Fibroblast of lung (primary cell): ENCODE results near the gene MCRIP1. TPM values are rescaled to one million over a fixed set of nuclear protein-coding genes. Genes with fewer than 3 reads are reported as not detected.

Experiments
- DNase-seq, 2 donors: peaks; one replicate each; pipeline versions ENCODE4 v3.0.0 to v3.0.0-alpha.2; 2010; ENCODE audit warnings: low read depth in 2 of 2
- H2AFZ ChIP-seq: 2 replicates; pipeline ENCODE4 v1.5.1; 2012; ENCODE audit warnings: low read length, control low read depth, inconsistent platforms
- H3K27ac ChIP-seq: 2 replicates; pipeline ENCODE4 v1.5.1; 2011; ENCODE audit warnings: low read length, control low read depth; ENCODE audit not compliant: insufficient read depth
- H3K27me3 ChIP-seq: 2 replicates; pipeline ENCODE4 v1.5.1; 2011; ENCODE audit warnings: mild to moderate bottlenecking, low read length; ENCODE audit not compliant: control insufficient read depth, insufficient read depth
- H3K36me3 ChIP-seq: 2 replicates; pipeline ENCODE4 v1.5.1; 2011; ENCODE audit warnings: low read length; ENCODE audit not compliant: control insufficient read depth, insufficient read depth
- H3K4me1 ChIP-seq: 2 replicates; pipeline ENCODE4 v1.5.1; 2011; ENCODE audit warnings: low read length; ENCODE audit not compliant: control insufficient read depth, insufficient read depth; ENCODE audit errors: extremely low read depth
- H3K4me2 ChIP-seq: 2 replicates; pipeline ENCODE4 v1.5.1; 2011; ENCODE audit warnings: low read length, control low read depth; ENCODE audit not compliant: insufficient read depth; ENCODE audit errors: extremely low read depth
- H3K4me3 ChIP-seq, 4 experiments: fragments of 200-600 bp in 1 of 4; sonication (generic) in 1 of 4; replicated peaks in 1 of 4; 2 replicates each; pipeline ENCODE4 v1.5.1; 2011 to 2016; ENCODE audit warnings: low read length in 4 of 4, low read depth in 3 of 4, mild to moderate bottlenecking in 3 of 4, control low read depth in 2 of 4, inconsistent platforms in 1 of 4, mixed read lengths in 1 of 4; ENCODE audit not compliant: insufficient read depth in 1 of 4; ENCODE audit errors: control extremely low read depth in 1 of 4
- H3K79me2 ChIP-seq: 2 replicates; pipeline ENCODE4 v1.5.1; 2012; ENCODE audit warnings: mild to moderate bottlenecking, low read length, inconsistent platforms; ENCODE audit not compliant: control insufficient read depth, insufficient read depth
- H3K9ac ChIP-seq: 2 replicates; pipeline ENCODE4 v1.5.1; 2011; ENCODE audit warnings: mild to moderate bottlenecking, low read length, control low read depth; ENCODE audit not compliant: insufficient read depth
- H3K9me3 ChIP-seq: 2 replicates; pipeline ENCODE4 v1.5.1; 2012; ENCODE audit warnings: low read depth, low read length; ENCODE audit not compliant: control insufficient read depth, insufficient read depth
- H4K20me1 ChIP-seq: 2 replicates; pipeline ENCODE4 v1.5.1; 2011; ENCODE audit warnings: low read length; ENCODE audit not compliant: control insufficient read depth, insufficient read depth; ENCODE audit errors: extremely low read depth
- CTCF ChIP-seq, 2 donors: IDR thresholded peaks in 1 of 2; conservative IDR thresholded peaks in 1 of 2; 1 replicate in 1 of 2; 2 replicates in 1 of 2; pipeline ENCODE4 v1.5.1; 2011 to 2012; ENCODE audit warnings: low read length in 2 of 2, control low read depth in 1 of 2, inconsistent platforms in 1 of 2, low read depth in 1 of 2, mild to moderate bottlenecking in 1 of 2
- EZH2 ChIP-seq: IDR thresholded peaks from 2 replicates; pipeline ENCODE4 v1.5.1; 2012; ENCODE audit warnings: low read length, control low read depth, mild to moderate bottlenecking; ENCODE audit errors: missing control alignments
- polyA plus RNA-seq, 2 donors: library from polyadenylated mRNA; depleted of rRNA in 1 of 2; stranded (reverse) in 1 of 2; unstranded in 1 of 2; fragments of >200 nt; gene quantifications; 2 replicates each; pipeline ENCODE4 v1.2.1, GENCODE V29; 2011 to 2012; ENCODE audit warnings: missing spikeins in 1 of 2
- total RNA-seq: library from RNA; depleted of rRNA; stranded (reverse); fragments of >200 nt; gene quantifications from 2 replicates; pipeline ENCODE4 v1.2.1, GENCODE V29; 2014

Gene MCRIP1
- total and polyA plus RNA-seq, 2 donors (not counting 1 experiment from before 2014, with no cell fraction given), result 37.6 to 108 TPM

GRCh38 chr17:81794509-81794908, 38.6 kb downstream of the MCRIP1 start:
- Histone ChIP-seq H3K9ac (no peak overlapping the region), H3K9me3 (no peaks in the 10 kb centered on the region), H4K20me1 (no peaks in the 10 kb centered on the region), H3K4me1 (no peaks in the 10 kb centered on the region), H3K27me3 (no peaks in the 10 kb centered on the region), H3K4me3 (no peak overlapping the region), H3K79me2 (no peaks in the 10 kb centered on the region), H3K36me3 (no peaks in the 10 kb centered on the region), H2AFZ (no peak overlapping the region), H3K27ac (no peak overlapping the region), H3K4me2 (no peak overlapping the region)
- TF ChIP-seq CTCF (conservative IDR thresholded peaks at IDR 0.05 in 1 of 2, IDR thresholded peaks at IDR 0.05 in 1 of 2; ENCODE audit: low read depth in 1 of 2, low read length in 2 of 2), result no peak
- peak in 1 of 2 donors; percentile 41 for DNase-seq

GRCh38 chr17:81794074-81794476, 39.0 kb downstream of the MCRIP1 start:
- no peak for DNase-seq
- Histone ChIP-seq H4K20me1 (no peaks in the 10 kb centered on the region), H3K4me1 (no peaks in the 10 kb centered on the region), H3K27me3 (no peaks in the 10 kb centered on the region), H3K36me3 (no peaks in the 10 kb centered on the region), H3K79me2 (no peaks in the 10 kb centered on the region), H3K27ac (no peak overlapping the region), H3K4me3 (no peak overlapping the region), H3K9me3 (no peaks in the 10 kb centered on the region), H3K9ac (no peak overlapping the region), H2AFZ (no peak overlapping the region), H3K4me2 (no peak overlapping the region)
- TF ChIP-seq CTCF (conservative IDR thresholded peaks at IDR 0.05 in 1 of 2, IDR thresholded peaks at IDR 0.05 in 1 of 2; ENCODE audit: low read depth in 1 of 2, low read length in 2 of 2) (no peak), EZH2 (no peak)

GRCh38 chr17:81792675-81793615, 40.1 kb downstream of the MCRIP1 start:
- Histone ChIP-seq H3K9ac (no peak overlapping the region), H3K79me2 (no peaks in the 10 kb centered on the region), H3K4me3 (no peak overlapping the region), H3K27me3 (no peaks in the 10 kb centered on the region), H3K4me1 (no peaks in the 10 kb centered on the region), H3K4me2 (no peak overlapping the region), H3K9me3 (no peaks in the 10 kb centered on the region), H4K20me1 (no peaks in the 10 kb centered on the region), H3K27ac (no peak overlapping the region), H3K36me3 (no peaks in the 10 kb centered on the region), H2AFZ (no peak overlapping the region)
- no peak for TF ChIP-seq CTCF (conservative IDR thresholded peaks at IDR 0.05 in 1 of 2, IDR thresholded peaks at IDR 0.05 in 1 of 2; ENCODE audit: low read depth in 1 of 2, low read length in 2 of 2)
- no peak for TF ChIP-seq EZH2
- no peak for DNase-seq

Other genes starting within 250 kb of the MCRIP1 start
- 49.8 and 51.0 TPM in 2 replicates for gene NPLOC4, start 196.2 kb downstream of the MCRIP1 start, total RNA-seq
- gene NPLOC4, start 196.2 kb downstream of the MCRIP1 start, polyA plus RNA-seq, result 62.5 and 82.8 TPM in 2 replicates
- gene TSPAN10, start 196.1 kb downstream of the MCRIP1 start, total RNA-seq, result 1.0 and 3.0 TPM in 2 replicates
- gene TSPAN10, start 196.1 kb downstream of the MCRIP1 start, polyA plus RNA-seq, result 0.94 and 1.3 TPM in 2 replicates
- gene PDE6G, start 176.7 kb downstream of the MCRIP1 start, total RNA-seq, result 0.17 TPM in 1 of 2 replicates, not detected in the other
- 0.64 and 0.75 TPM in 2 replicates for gene PDE6G, start 176.7 kb downstream of the MCRIP1 start, polyA plus RNA-seq
- 34.2 and 45.6 TPM in 2 replicates for gene OXLD1, start 166.7 kb downstream of the MCRIP1 start, total RNA-seq
- gene OXLD1, start 166.7 kb downstream of the MCRIP1 start, polyA plus RNA-seq, result 8.8 and 11.6 TPM in 2 replicates
- 6.2 and 6.9 TPM in 2 replicates for gene CCDC137, start 166.6 kb downstream of the MCRIP1 start, total RNA-seq
- gene CCDC137, start 166.6 kb downstream of the MCRIP1 start, polyA plus RNA-seq, result 9.8 and 13.3 TPM in 2 replicates
- 22.3 and 28.1 TPM in 2 replicates for gene ARL16, start 149.5 kb downstream of the MCRIP1 start, total RNA-seq
- 35.8 and 55.8 TPM in 2 replicates for gene ARL16, start 149.5 kb downstream of the MCRIP1 start, polyA plus RNA-seq
- 55.2 and 65.7 TPM in 2 replicates for gene HGS, start 149.3 kb downstream of the MCRIP1 start, total RNA-seq
- 43.1 and 81.1 TPM in 2 replicates for gene HGS, start 149.3 kb downstream of the MCRIP1 start, polyA plus RNA-seq
- gene MRPL12, start 129.9 kb downstream of the MCRIP1 start, total RNA-seq, result 6.4 and 11.2 TPM in 2 replicates
- 46.8 and 75.2 TPM in 2 replicates for gene MRPL12, start 129.9 kb downstream of the MCRIP1 start, polyA plus RNA-seq
- 2.8 and 5.8 TPM in 2 replicates for gene SLC25A10, start 121.0 kb downstream of the MCRIP1 start, total RNA-seq
- 3.7 and 10.1 TPM in 2 replicates for gene SLC25A10, start 121.0 kb downstream of the MCRIP1 start, polyA plus RNA-seq
- not detected in 2 replicates for gene GCGR, start 29.1 kb downstream of the MCRIP1 start, total RNA-seq
- gene GCGR, start 29.1 kb downstream of the MCRIP1 start, polyA plus RNA-seq, result not detected in 2 replicates
- under 0.01 TPM in 1 of 2 replicates, not detected in the other for gene PPP1R27, start 1.8 kb upstream of the MCRIP1 start, total RNA-seq
- gene PPP1R27, start 1.8 kb upstream of the MCRIP1 start, polyA plus RNA-seq, result not detected in 2 replicates
- 633 and 1,034 TPM in 2 replicates for gene P4HB, start 27.2 kb upstream of the MCRIP1 start, total RNA-seq
- 106 and 109 TPM in 2 replicates for gene P4HB, start 27.2 kb upstream of the MCRIP1 start, polyA plus RNA-seq
- gene ARHGDIA, start 38.0 kb upstream of the MCRIP1 start, total RNA-seq, result 61.6 and 95.0 TPM in 2 replicates
- gene ARHGDIA, start 38.0 kb upstream of the MCRIP1 start, polyA plus RNA-seq, result 164 and 254 TPM in 2 replicates
- 77.3 and 82.2 TPM in 2 replicates for gene ALYREF, start 58.3 kb upstream of the MCRIP1 start, total RNA-seq
- gene ALYREF, start 58.3 kb upstream of the MCRIP1 start, polyA plus RNA-seq, result 41.6 and 81.5 TPM in 2 replicates
- 144 and 175 TPM in 2 replicates for gene ANAPC11, start 58.4 kb upstream of the MCRIP1 start, total RNA-seq
- gene ANAPC11, start 58.4 kb upstream of the MCRIP1 start, polyA plus RNA-seq, result 223 and 269 TPM in 2 replicates
- 0.51 and 0.83 TPM in 2 replicates for gene NPB, start 68.9 kb upstream of the MCRIP1 start, total RNA-seq
- gene NPB, start 68.9 kb upstream of the MCRIP1 start, polyA plus RNA-seq, result 0.19 and 0.31 TPM in 2 replicates
- 31.6 and 65.6 TPM in 2 replicates for gene PCYT2, start 78.1 kb upstream of the MCRIP1 start, total RNA-seq
- gene PCYT2, start 78.1 kb upstream of the MCRIP1 start, polyA plus RNA-seq, result 46.0 and 61.1 TPM in 2 replicates
- 14.9 and 18.7 TPM in 2 replicates for gene SIRT7, start 84.9 kb upstream of the MCRIP1 start, total RNA-seq
- gene SIRT7, start 84.9 kb upstream of the MCRIP1 start, polyA plus RNA-seq, result 3.3 and 4.4 TPM in 2 replicates
- gene MAFG, start 94.4 kb upstream of the MCRIP1 start, total RNA-seq, result 18.0 and 20.6 TPM in 2 replicates
- gene MAFG, start 94.4 kb upstream of the MCRIP1 start, polyA plus RNA-seq, result 11.0 and 11.3 TPM in 2 replicates
- gene PYCR1, start 104.0 kb upstream of the MCRIP1 start, total RNA-seq, result 73.7 and 102 TPM in 2 replicates
- gene PYCR1, start 104.0 kb upstream of the MCRIP1 start, polyA plus RNA-seq, result 34.2 and 56.8 TPM in 2 replicates
- not detected in 2 replicates for gene MYADML2, start 113.9 kb upstream of the MCRIP1 start, total RNA-seq
- gene MYADML2, start 113.9 kb upstream of the MCRIP1 start, polyA plus RNA-seq, result not detected in 2 replicates
- 0.50 and 0.51 TPM in 2 replicates for gene NOTUM, start 127.9 kb upstream of the MCRIP1 start, total RNA-seq
- gene NOTUM, start 127.9 kb upstream of the MCRIP1 start, polyA plus RNA-seq, result 0.02 TPM in 2 replicates
- 22.3 and 35.7 TPM in 2 replicates for gene ASPSCR1, start 144.3 kb upstream of the MCRIP1 start, total RNA-seq
- gene ASPSCR1, start 144.3 kb upstream of the MCRIP1 start, polyA plus RNA-seq, result 6.3 and 8.3 TPM in 2 replicates
- 15.2 and 30.4 TPM in 2 replicates for gene CENPX, start 189.6 kb upstream of the MCRIP1 start, total RNA-seq
- gene CENPX, start 189.6 kb upstream of the MCRIP1 start, polyA plus RNA-seq, result 29.2 and 51.3 TPM in 2 replicates
- 9.9 and 10.0 TPM in 2 replicates for gene LRRC45, start 190.0 kb upstream of the MCRIP1 start, total RNA-seq
- 2.3 and 3.8 TPM in 2 replicates for gene LRRC45, start 190.0 kb upstream of the MCRIP1 start, polyA plus RNA-seq
- gene RAC3, start 198.4 kb upstream of the MCRIP1 start, total RNA-seq, result 5.6 and 6.6 TPM in 2 replicates
- 4.3 and 4.7 TPM in 2 replicates for gene RAC3, start 198.4 kb upstream of the MCRIP1 start, polyA plus RNA-seq
- gene DCXR, start 204.4 kb upstream of the MCRIP1 start, total RNA-seq, result 38.3 and 43.6 TPM in 2 replicates
- gene DCXR, start 204.4 kb upstream of the MCRIP1 start, polyA plus RNA-seq, result 34.8 and 75.3 TPM in 2 replicates
- gene RFNG, start 218.5 kb upstream of the MCRIP1 start, total RNA-seq, result 38.5 and 48.9 TPM in 2 replicates
- gene RFNG, start 218.5 kb upstream of the MCRIP1 start, polyA plus RNA-seq, result 14.1 and 14.5 TPM in 2 replicates
- gene GPS1, start 218.6 kb upstream of the MCRIP1 start, total RNA-seq, result 67.0 and 76.6 TPM in 2 replicates
- 53.3 and 86.1 TPM in 2 replicates for gene GPS1, start 218.6 kb upstream of the MCRIP1 start, polyA plus RNA-seq
- gene DUS1L, start 232.5 kb upstream of the MCRIP1 start, total RNA-seq, result 41.0 and 46.2 TPM in 2 replicates
- 24.6 and 40.9 TPM in 2 replicates for gene DUS1L, start 232.5 kb upstream of the MCRIP1 start, polyA plus RNA-seq